HPDE6-E6E7 (cell line): ENCODE data around the gene KLRC1.
"Not testable (repeated sequence)": the region's sequence is repeated elsewhere in the genome, so short reads cannot be mapped to it uniquely, and the experiment has no call there.

ENCODE experiments used
- DNase-seq: peaks from one replicate; pipeline ENCODE4 v3.0.0; 2011; ENCODE audit warnings: missing footprints; ENCODE audit errors: extremely low spot score

KLRC1 gene

GRCh38 chr12:10422159-10422558 lies 31.0 kb downstream of the KLRC1 start:
- DNase-seq, result not testable (repeated sequence)

- not testable (repeated sequence) for DNase-seq
These were observed 32.8 kb downstream of the KLRC1 start, which contains the start of gene KLRC3 for GRCh38 chr12:10420334-10420733. KLRC3 (minus strand) TSS chr12:10420595; CDS start chr12:10420550, 45 bp downstream.

GRCh38 chr12:10409392-10409791 lies 43.8 kb downstream of the KLRC1 start, which contains the start of gene KLRC4:
KLRC4 (minus strand) TSS chr12:10409757; CDS start chr12:10409575, 182 bp downstream.
- DNase-seq, result no peak

- DNase-seq, result no peak
These were observed 44.3 kb downstream of the KLRC1 start for GRCh38 chr12:10408842-10409241.

- DNase-seq, result no peak
These were observed 46.5 kb downstream of the KLRC1 start for GRCh38 chr12:10406725-10407124.

- peak; percentile 39 for DNase-seq
These were observed 47.9 kb downstream of the KLRC1 start for GRCh38 chr12:10405294-10405693.

GRCh38 chr12:10404798-10405197 lies 48.4 kb downstream of the KLRC1 start:
- DNase-seq, result no peak

- no peak for DNase-seq
These were observed 52.3 kb downstream of the KLRC1 start for GRCh38 chr12:10400829-10401228.

GRCh38 chr12:10398168-10398567 lies 55.0 kb downstream of the KLRC1 start:
- no peak for DNase-seq

GRCh38 chr12:10397296-10397695 lies 55.9 kb downstream of the KLRC1 start:
- DNase-seq, result no peak

GRCh38 chr12:10396176-10396575 lies 57.0 kb downstream of the KLRC1 start:
- DNase-seq, result not testable (repeated sequence)
